Stomach (tissue), 9 donors: Measurements from ENCODE around the gene ACP2. TPM values are rescaled to one million over a fixed set of nuclear protein-coding genes. Genes with fewer than 3 reads are reported as not detected.

Experiments used
- DNase-seq, 2 donors: peaks; one replicate each; pipeline versions ENCODE4 v3.0.0 to v3.0.0-alpha.2; 2013 to 2019
- H3K27ac ChIP-seq, 5 donors: fragments of 200-600 bp in 4 of 5; sonication (generic) in 4 of 5; one replicate each; pipeline ENCODE4 v1.5.1; 2013 to 2019; ENCODE audit warnings: mild to moderate bottlenecking in 1 of 5, moderate library complexity in 1 of 5
- H3K27me3 ChIP-seq, 3 donors: fragments of 200-600 bp; sonication (generic); one replicate each; pipeline ENCODE4 v1.5.1; 2017 to 2019; ENCODE audit warnings: mixed run types in 1 of 3
- H3K36me3 ChIP-seq, 4 donors: fragments of 200-600 bp; sonication (generic); 1 replicate in 3 of 4; 2 replicates in 1 of 4; pipeline ENCODE4 v1.5.1; 2016 to 2019
- H3K4me1 ChIP-seq, 4 donors: fragments of 200-600 bp; sonication (generic); one replicate each; pipeline ENCODE4 v1.5.1; 2016 to 2019
- H3K4me3 ChIP-seq, 4 donors: fragments of 200-600 bp; sonication (generic) in 3 of 4; one replicate each; pipeline ENCODE4 v1.5.1; 2016 to 2019; ENCODE audit warnings: mild to moderate bottlenecking in 1 of 4
- H3K9me3 ChIP-seq, 4 donors: fragments of 200-600 bp; sonication (generic); one replicate each; pipeline ENCODE4 v1.5.1; 2016 to 2019
- EP300 ChIP-seq: sonication (generic); formaldehyde crosslinking; IDR thresholded peaks from one replicate; pipeline ENCODE4 v1.6.1; 2017; ENCODE audit warnings: antibody characterized with exemption
- POLR2A ChIP-seq, 4 donors: fragments of 450-650 bp; IDR thresholded peaks; one replicate each; pipeline ENCODE4 v1.6.1; 2016; ENCODE audit warnings: antibody characterized with exemption in 4 of 4, control low read depth in 2 of 4, mild to moderate bottlenecking in 1 of 4, moderate library complexity in 1 of 4
- POLR2AphosphoS5 ChIP-seq, 3 donors: sonication (generic); formaldehyde crosslinking; IDR thresholded peaks; one replicate each; pipeline ENCODE4 v1.6.1; 2016; ENCODE audit warnings: antibody characterized with exemption in 3 of 3
- WGBS, 5 donors: extraction: QIAGEN DNeasy Blood & Tissue Kit in 3 of 5; methylation state at CpG; one replicate each; pipeline versions ENCODE4 v1.1.5 to v1.1.7; 2013 to 2018; 5-methylcytosine and 5-hydroxymethylcytosine counted together
- intact Hi-C: fragments of 100-400 bp; cut with DNase I; formaldehyde crosslinking; loops from one replicate; pipeline ENCODE4 v1.15.1; 2023; ENCODE audit warnings: low total_unique reads
- polyA plus RNA-seq, 3 donors: library from polyadenylated mRNA; stranded (reverse); fragments of 200-250 nt; gene quantifications; one replicate each; pipeline ENCODE4 v1.2.3, GENCODE V29; 2013
- total RNA-seq, 5 donors: library from RNA; depleted of rRNA; stranded (reverse); fragments of >200 nt; gene quantifications; one replicate each; pipeline versions ENCODE4 v1.1.0 to v1.2.3, GENCODE V29; 2014 to 2016
- TF ChIP-seq, protein P1 (sequence below), 7 experiments: fragments of 450-650 bp in 4 of 7; fragments of 200-600 bp in 3 of 7; sonication (generic) in 3 of 7; IDR thresholded peaks; one replicate each; pipeline ENCODE4 v1.5.1; 2016 to 2019; ENCODE audit warnings: antibody characterized with exemption in 7 of 7, control low read depth in 2 of 7, mild to moderate bottlenecking in 1 of 7
- donor health status: healthy with polysubstance abuse.
- donor health status: Bipolar disorder and iron deficiency.
- donor health status: healthy.

The ACP2 gene
- total and polyA plus RNA-seq, 8 donors: 10.8 to 147 (median 28.0) TPM

DNA sequence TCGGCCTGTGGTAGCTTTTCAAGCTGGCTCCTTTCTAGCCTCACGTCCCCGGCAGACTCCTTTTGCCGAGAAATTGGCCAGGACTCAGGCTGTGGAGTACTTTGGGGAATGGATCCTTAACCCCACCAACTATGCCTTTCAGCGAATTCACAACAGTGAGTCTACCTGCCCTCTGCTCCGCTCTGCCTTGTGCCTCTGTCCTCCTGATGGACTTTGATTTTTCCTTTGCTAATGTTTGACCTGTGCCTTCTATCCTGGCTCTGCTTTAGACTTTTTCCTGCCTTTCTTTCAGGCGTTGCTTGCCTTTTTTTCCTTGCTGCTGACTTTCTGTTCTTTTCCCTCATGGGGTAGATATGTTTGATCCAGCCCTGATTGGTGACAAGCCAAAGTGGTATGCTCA, 33.8 kb upstream of the ACP2 start:
- Histone ChIP-seq H3K4me3 (no peak overlapping the region), H3K9me3 (no peaks in the 10 kb centered on the region), H3K27ac (no peak overlapping the region), H3K36me3 (peaks cover 94 to 100% (median 100%) of the 10 kb centered on the region in 4 donors), H3K4me1 (no peaks in the 10 kb centered on the region), H3K27me3 (no peaks in the 10 kb centered on the region)
- WGBS, 5 donors: 90 to 98% (median 94%) methylated on average over 7 of the region's 7 CpGs
- intact Hi-C loops: loop anchor here (10.0 kb wide), 1 partner anchor 418 kb away; no protein-coding TSS in a partner anchor
- DNase-seq: no peak
- TF ChIP-seq, protein P1, sequence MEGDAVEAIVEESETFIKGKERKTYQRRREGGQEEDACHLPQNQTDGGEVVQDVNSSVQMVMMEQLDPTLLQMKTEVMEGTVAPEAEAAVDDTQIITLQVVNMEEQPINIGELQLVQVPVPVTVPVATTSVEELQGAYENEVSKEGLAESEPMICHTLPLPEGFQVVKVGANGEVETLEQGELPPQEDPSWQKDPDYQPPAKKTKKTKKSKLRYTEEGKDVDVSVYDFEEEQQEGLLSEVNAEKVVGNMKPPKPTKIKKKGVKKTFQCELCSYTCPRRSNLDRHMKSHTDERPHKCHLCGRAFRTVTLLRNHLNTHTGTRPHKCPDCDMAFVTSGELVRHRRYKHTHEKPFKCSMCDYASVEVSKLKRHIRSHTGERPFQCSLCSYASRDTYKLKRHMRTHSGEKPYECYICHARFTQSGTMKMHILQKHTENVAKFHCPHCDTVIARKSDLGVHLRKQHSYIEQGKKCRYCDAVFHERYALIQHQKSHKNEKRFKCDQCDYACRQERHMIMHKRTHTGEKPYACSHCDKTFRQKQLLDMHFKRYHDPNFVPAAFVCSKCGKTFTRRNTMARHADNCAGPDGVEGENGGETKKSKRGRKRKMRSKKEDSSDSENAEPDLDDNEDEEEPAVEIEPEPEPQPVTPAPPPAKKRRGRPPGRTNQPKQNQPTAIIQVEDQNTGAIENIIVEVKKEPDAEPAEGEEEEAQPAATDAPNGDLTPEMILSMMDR (IDR thresholded peaks at IDR 0.05): no peak
- TF ChIP-seq POLR2A (IDR thresholded peaks at IDR 0.05): no peak
- TF ChIP-seq EP300: no peak
- TF ChIP-seq POLR2AphosphoS5 (IDR thresholded peaks at IDR 0.05): no peak

DNA sequence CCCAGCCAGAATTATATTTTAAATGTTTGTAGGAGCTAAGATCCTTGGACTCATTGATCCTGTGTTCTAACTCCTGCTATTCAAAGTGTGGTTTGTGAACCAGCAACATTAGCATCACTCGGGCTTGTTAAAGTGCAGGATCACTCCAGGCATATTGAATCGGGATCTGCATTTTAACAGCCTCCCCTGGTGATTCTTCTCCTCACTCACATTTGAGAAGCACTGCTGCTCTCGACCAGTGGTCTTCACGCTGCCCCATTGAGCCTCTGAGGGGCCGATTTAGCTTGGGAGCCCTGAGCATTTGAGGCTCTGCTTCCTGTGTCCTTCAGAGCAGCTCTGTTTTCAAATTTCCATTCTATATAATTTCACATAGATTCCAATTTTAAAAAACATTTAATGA, 32.2 kb upstream of the ACP2 start:
- Histone ChIP-seq H3K27me3 (no peaks in the 10 kb centered on the region), H3K36me3 (peaks cover 97 to 100% (median 100%) of the 10 kb centered on the region in 4 donors), H3K9me3 (no peaks in the 10 kb centered on the region), H3K4me1 (no peaks in the 10 kb centered on the region), H3K4me3 (no peak overlapping the region), H3K27ac (no peak overlapping the region)
- TF ChIP-seq POLR2A (IDR thresholded peaks at IDR 0.05) (no peak), EP300 (no peak), POLR2AphosphoS5 (IDR thresholded peaks at IDR 0.05) (no peak)
- TF ChIP-seq, protein P1 (IDR thresholded peaks at IDR 0.05): no peak
- intact Hi-C loops: loop anchor here (10.0 kb wide), 1 partner anchor 416 kb away; no protein-coding TSS in a partner anchor
- no peak for DNase-seq
- WGBS, 5 donors: 75 to 82% (median 78%) methylated on average over 5 of the region's 5 CpGs

DNA sequence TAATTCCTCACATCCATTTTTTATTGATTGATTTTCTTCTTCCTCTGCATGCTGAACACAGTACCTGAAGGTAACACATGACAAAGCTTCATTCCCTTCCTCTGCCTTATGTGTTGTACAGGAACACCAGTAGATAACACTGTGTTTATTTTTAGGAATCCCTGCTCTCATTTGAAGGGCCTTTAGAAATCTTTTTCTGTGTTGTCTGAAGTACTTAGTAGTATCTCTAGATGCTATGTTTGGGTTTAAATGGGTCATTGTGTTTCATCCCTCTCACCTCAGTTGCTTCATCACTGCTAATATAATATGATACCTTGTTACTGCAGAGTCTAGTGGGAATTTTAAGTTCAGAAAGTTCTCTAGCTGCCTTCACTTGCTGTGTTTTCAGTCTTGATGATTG, 31.5 kb upstream of the ACP2 start:
- Histone ChIP-seq H3K4me1 (no peaks in the 10 kb centered on the region), H3K27ac (no peak overlapping the region), H3K9me3 (no peaks in the 10 kb centered on the region), H3K4me3 (no peak overlapping the region), H3K27me3 (no peaks in the 10 kb centered on the region), H3K36me3 (peaks cover 97 to 100% (median 100%) of the 10 kb centered on the region in 4 donors)
- TF ChIP-seq, protein P1 (IDR thresholded peaks at IDR 0.05): no peak
- TF ChIP-seq EP300 (no peak), POLR2AphosphoS5 (IDR thresholded peaks at IDR 0.05) (no peak), POLR2A (IDR thresholded peaks at IDR 0.05) (no peak)
- intact Hi-C loops: loop anchor here (10.0 kb wide), 1 partner anchor 415 kb away; no protein-coding TSS in a partner anchor
- DNase-seq: no peak

DNA sequence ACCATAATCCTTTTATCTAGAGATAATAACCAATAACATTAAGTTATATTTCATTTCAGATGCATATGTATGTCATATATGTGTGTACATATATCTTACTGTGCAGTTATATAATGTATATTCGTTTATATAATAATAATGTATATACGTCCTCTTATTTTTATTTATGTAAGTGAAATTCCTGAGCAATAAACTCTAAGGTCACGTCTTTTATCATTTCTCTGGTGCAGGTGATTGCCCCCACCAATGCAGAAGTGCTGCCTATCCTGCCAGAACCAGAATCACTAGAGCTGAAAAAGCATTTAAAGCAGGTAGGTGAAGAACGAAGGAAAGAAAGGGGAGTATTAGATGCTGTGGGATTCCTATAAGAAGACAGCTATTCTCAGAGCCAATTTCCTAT, 30.2 kb upstream of the ACP2 start:
- H3K36me3 ChIP-seq: peaks cover 91 to 100% (median 100%) of the 10 kb centered on the region in 4 donors
- H3K9me3 ChIP-seq: no peaks in the 10 kb centered on the region
- no peaks in the 10 kb centered on the region for H3K27me3 ChIP-seq
- 86 to 91% (median 91%) methylated on average over 4 of the region's 4 CpGs for whole genome bisulfite sequencing, 5 donors
- H3K4me1 ChIP-seq: no peaks in the 10 kb centered on the region
- DNase-seq: no peak
- no peak overlapping the region for H3K4me3 ChIP-seq
- no peak overlapping the region for H3K27ac ChIP-seq
- TF ChIP-seq POLR2AphosphoS5 (IDR thresholded peaks at IDR 0.05) (no peak), EP300 (no peak), POLR2A (IDR thresholded peaks at IDR 0.05) (no peak)
- TF ChIP-seq, protein P1 (IDR thresholded peaks at IDR 0.05): no peak
- intact Hi-C loops: no loop called here
